Stimulated activated CD4-positive, alpha-beta T cell treated with anti-CD3 and anti-CD28 coated beads, Interleukin-1b, Interleukin-23, amount 100 ng/mL, for 4 hours (primary cell): Measurements from ENCODE around the gene HUNK.
"Not testable (repeated sequence)": the region's sequence is repeated elsewhere in the genome, so short reads cannot be mapped to it uniquely, and the experiment has no call there.

Source experiments
- DNase-seq, 2 donors: peaks; one replicate each; pipeline ENCODE4 v3.0.0-alpha.2; 2020; ENCODE audit warnings: low read depth in 2 of 2

The HUNK gene

GRCh38 chr21:31918250-31918775 lies 45.5 kb downstream of the HUNK start:
- DNase-seq = no peak

DNA sequence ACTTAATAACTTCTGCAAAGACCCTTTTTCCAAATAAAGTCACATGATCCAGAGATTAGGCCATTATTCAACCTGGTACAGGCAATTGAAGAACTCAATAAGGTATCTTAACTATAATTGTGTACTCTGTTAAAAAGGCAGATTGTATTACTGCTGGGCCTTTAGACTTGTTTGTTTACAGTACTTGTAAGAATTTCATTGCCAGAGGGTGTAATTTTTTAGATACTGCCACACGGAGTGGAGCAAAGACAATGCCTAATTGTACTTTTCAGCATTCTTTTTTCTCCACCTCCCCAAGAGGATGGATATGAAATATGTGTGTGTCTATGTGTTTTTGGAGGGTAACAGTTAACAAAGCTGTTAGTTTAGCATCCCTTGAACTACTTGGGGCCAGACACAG lies 47.5 kb downstream of the HUNK start:
- DNase-seq = no peak

- DNase-seq = no peak
Observed at GRCh38 chr21:31921079-31921478, 48.3 kb downstream of the HUNK start.

DNA sequence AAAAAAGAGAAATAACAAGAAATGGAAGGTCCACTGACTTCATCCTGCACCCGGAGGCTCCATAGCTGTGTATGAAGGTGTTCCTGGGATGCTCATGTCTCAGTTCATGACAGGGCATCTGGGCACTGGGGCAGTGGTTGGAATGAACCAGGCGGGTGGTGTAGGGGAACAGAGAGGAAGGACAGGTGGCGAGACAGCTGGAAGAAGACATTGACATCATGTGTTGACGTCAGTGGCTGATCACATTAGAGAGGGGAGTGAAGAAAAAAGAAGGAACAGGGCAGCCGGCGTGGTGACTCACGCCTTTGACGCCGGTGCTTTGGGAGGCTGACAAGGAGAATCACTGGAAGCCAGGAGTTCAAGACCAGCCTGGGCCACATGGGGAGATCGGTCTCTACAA lies 50.1 kb downstream of the HUNK start:
- no peak for DNase-seq

DNA sequence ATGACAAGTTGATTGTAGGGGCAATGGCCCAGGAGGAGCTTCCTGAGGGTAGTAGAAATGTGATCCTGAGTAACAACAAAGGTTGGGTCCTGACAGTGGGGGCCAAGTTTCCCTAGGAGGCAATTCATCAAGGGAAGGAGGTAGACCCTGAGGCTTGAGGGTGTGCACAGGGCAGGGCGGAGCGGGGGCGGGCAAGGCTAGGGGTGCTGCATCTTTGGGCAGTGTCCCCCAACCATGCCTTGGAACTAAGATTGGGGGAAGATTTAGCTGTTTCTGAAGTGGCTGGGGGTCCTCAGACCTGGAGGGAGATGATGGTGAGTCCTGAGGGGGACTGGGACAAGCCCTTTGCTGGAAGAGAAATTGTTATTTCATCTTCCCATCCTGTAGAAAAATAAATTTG lies 50.9 kb downstream of the HUNK start:
- no peak for DNase-seq

DNA sequence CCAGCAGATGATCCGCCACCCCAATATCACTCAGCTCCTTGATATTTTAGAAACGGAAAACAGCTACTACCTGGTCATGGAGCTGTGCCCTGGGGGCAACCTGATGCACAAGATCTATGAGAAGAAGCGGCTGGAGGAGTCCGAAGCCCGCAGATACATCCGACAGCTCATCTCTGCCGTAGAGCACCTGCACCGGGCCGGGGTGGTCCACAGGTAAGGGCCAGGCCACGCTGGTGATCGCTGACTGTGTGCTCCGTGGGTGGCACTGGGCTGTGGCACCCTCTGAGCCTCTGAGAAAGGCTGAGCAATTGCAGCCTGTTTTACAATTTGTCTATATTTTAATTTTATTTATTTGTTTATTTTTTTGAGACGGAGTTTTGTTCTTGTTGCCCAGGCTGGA lies 51.7 kb downstream of the HUNK start:
- DNase-seq = no peak

GRCh38 chr21:31926498-31926897 lies 53.7 kb downstream of the HUNK start:
- DNase-seq = no peak

- no peak for DNase-seq
Observed at GRCh38 chr21:31927689-31928353, 55.0 kb downstream of the HUNK start.

- no peak for DNase-seq
Observed at GRCh38 chr21:31928656-31929055, 55.8 kb downstream of the HUNK start.

GRCh38 chr21:31929548-31929947 lies 56.7 kb downstream of the HUNK start:
- no peak for DNase-seq

GRCh38 chr21:31930001-31930400 lies 57.2 kb downstream of the HUNK start:
- no peak for DNase-seq

DNA sequence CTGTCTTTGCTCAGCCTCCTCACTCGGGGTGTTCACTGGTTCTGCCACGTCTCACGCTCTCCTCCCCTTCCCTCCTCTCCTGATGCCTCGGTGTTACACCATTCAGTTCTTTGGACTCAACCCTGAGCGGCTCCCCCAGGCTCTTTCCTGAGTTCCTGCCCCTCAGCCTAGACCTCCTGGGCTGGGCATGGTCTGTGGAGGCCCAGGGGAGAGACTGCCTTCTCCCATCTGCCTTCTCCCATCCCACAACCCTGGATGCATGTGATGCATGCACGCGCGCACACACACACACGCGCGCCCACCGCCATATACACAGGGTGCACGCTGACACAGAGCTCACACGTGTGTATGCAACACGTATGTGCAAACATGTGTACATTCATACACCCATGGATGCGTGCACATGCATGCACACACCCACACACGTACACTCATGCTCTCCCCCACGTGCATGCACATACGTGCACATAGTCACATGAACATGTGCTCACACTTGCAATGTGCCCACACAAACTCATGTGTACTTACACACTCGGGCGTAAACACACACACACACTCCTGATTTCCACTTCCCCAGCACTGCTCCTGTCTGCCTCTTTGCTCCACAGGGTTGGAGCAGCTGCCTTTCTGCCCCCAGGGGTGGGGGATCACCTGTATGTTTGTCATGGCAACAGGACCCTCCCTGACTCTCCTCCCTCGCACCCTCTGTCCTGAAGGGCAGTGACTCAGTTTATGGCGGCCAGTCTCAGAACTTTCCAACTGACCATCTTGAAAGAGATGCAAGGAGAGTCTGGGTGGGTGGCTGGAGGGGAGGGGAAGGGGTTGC lies 59.0 kb downstream of the HUNK start:
- no peak for DNase-seq

DNA sequence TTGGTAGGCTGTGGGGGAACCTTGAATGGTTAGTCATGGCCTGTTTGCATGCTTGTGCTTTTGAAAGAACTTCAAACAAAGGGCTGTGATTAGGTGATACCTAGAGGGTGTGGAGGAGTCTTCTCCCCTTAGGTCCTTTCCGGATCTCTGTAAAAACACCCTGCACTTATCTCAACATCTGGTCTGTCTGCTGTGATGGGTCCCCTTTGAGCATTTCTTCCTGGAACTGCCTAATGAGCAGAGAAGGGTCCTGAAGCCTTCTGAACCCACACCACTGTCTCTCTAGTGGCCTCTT lies 59.6 kb downstream of the HUNK start:
- no peak for DNase-seq

GRCh38 chr21:31937303-31937702 lies 64.5 kb downstream of the HUNK start:
- DNase-seq = no peak

DNA sequence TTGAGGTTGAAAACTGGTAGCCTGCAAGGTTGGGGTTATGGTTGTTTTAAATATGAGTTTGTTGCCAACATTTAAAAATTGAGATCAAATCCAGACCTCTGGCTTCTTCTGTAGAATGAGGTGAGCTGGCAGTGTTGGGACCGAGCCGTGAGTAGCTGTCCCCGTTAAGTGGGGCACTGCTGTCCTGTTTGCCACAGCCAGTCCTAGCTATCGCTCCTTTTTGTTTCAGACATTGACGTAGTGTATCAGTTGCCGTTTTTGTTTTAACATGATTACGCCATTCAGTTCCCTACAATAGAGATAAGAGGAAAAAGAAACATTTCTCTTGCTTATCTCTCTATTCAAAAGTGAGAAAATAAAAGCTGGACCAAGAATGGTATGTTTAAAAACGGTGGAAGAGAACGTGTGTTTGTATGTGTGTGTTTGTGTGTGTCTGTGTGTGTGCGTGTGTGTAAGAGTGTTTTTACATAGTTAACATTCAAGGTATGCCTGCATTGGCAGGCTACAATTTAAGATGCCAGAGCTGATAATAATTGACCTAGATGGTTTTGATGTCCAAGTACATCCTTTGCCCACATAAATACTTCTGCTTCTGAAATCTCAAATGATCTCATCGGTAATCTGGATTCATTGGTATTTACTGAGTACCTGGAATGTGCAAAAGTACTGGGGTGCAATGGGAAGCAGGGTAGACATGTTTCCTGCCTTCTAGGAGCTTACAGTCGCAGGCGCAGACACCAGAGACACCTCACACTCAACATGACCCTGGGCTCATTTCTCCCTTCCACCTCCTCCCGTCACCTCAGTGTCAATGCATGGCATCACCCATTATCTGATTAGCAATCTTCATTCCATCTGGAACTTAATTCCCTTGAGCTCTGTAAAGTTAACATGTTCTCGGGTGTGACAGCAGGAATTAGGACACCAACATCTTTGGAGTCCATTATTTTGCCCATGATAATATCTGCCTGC lies 65.8 kb downstream of the HUNK start:
- DNase-seq = no peak

- no peak for DNase-seq
Observed at GRCh38 chr21:31941694-31942093, 68.9 kb downstream of the HUNK start.

GRCh38 chr21:31943561-31943960 lies 70.7 kb downstream of the HUNK start:
- no peak for DNase-seq

DNA sequence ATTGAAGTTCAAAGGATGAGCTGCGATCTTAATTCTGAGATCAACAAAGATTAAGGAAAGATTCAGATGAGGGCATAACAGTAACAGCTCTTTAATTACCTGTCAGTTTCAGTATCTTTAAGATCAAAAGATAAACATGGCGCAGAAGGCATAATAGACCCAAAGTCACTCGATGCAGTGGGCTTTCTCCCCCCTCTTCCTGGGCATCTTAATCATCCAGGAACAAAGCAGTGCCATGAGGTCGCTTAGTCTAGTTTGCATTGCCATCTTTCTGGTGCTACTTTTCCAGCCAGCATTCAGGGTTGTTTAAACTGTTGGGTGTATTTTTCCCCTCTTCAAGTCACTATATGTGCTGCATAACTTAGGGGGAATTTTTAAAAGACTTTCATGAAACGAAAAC lies 72.3 kb downstream of the HUNK start:
- no peak for DNase-seq

- no peak for DNase-seq
Observed at GRCh38 chr21:31945546-31945945, 72.7 kb downstream of the HUNK start.

DNA sequence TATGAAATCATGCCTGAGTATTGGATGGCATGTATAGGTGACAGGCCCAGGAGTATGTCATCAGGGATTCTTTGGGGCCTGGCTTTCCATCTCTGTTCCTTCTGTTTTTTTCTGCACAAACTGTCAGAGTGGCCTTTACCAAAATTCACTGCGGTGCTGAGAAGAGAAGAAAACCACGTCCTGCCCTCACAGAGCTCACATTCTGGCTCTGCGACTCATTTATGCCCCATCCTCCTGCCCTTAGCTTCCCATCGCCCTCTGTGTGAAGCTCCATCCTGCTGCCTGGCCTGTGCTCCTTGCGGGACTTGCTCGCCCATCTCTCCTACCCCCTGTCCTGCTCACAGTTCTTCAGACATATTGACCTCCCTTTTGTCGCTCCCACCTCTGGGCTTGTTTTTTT lies 73.4 kb downstream of the HUNK start:
- DNase-seq = no peak

DNA sequence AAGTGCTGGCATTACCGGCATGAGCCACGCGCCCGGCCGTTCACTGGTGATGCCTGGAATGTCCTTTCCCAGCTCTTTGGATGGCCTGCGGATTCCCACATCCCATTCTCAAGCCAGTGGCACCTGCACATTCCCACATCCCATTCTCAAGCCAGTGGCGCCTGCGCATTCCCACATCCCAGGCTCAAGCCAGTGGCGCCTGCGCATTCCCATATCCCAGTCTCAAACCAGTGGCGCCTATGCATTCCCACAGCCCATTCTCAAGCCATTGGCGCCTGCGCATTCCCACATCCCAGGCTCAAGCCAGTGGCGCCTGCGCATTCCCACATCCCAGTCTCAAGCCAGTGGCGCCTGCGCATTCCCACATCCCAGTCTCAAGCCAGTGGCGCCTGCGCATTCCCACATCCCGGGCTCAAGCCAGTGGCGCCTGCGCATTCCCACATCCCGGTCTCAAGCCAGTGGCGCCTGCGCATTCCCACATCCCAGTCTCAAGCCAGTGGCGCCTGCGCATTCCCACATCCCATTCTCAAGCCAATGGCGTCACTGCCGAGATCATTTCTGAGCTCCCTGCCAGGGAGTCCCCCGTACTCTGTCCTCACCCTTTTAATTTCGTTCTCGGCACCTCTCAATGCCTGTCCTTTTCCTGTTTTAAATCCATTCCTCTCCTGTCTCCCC lies 74.2 kb downstream of the HUNK start:
- not testable (repeated sequence) for DNase-seq

DNA sequence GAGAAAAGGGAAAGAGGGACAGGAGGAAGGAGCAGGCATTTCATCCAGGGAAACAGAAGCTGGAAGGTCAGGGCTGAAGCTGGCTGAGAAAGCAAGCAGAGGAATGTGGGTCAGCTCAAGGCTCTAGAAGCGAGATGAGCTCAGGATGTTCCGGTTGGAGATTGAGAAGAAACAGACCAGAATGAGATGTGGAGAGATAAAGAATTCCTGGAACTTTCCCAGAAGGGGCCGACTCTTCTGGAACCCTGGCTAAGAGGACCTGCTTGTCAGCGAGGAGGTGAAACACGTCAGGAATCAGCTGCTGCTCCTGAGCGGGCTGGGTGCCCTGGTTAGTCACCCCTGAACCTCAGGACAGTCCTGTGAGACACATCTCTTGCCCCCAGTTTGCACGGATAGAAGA lies 75.9 kb downstream of the HUNK start:
- DNase-seq = no peak
